ENCODE results near the gene LY86. TPM values are rescaled to one million over a fixed set of nuclear protein-coding genes. Genes with fewer than 3 reads are reported as not detected.
A peak's percentile ranks its signal among the peaks of the same experiment; 100 is the strongest.

LY86 gene
- total and polyA plus RNA-seq, 3 donors from 2014 or later: 0.87 to 3.5 (median 1.6) TPM

- H3K4me3 ChIP-seq: no peak overlapping the region
- no peaks in the 10 kb centered on the region for H3K9me3 ChIP-seq
- no peak for TF ChIP-seq POLR2A (IDR thresholded peaks at IDR 0.05)
- TF ChIP-seq, protein P1, sequence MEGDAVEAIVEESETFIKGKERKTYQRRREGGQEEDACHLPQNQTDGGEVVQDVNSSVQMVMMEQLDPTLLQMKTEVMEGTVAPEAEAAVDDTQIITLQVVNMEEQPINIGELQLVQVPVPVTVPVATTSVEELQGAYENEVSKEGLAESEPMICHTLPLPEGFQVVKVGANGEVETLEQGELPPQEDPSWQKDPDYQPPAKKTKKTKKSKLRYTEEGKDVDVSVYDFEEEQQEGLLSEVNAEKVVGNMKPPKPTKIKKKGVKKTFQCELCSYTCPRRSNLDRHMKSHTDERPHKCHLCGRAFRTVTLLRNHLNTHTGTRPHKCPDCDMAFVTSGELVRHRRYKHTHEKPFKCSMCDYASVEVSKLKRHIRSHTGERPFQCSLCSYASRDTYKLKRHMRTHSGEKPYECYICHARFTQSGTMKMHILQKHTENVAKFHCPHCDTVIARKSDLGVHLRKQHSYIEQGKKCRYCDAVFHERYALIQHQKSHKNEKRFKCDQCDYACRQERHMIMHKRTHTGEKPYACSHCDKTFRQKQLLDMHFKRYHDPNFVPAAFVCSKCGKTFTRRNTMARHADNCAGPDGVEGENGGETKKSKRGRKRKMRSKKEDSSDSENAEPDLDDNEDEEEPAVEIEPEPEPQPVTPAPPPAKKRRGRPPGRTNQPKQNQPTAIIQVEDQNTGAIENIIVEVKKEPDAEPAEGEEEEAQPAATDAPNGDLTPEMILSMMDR (IDR thresholded peaks at IDR 0.05): peak; percentile 22 to 65 (median 45)
- H3K36me3 ChIP-seq (ENCODE audit: low read depth, missing control alignments): no peaks in the 10 kb centered on the region
- intact Hi-C loops (cut with DNase I; ENCODE audit: low total_unique reads): no loop called here
- no peaks in the 10 kb centered on the region for H3K4me1 ChIP-seq
- 42 to 55% methylated on average over 10 of the region's 10 CpGs for WGBS, 2 donors
- no peak overlapping the region for H3K27ac ChIP-seq
- peak; percentile 69 for DNase-seq
- no peaks in the 10 kb centered on the region for H3K27me3 ChIP-seq
Observed at GRCh38 chr6:6556738-6557503, 31.6 kb upstream of the LY86 start.

DNA sequence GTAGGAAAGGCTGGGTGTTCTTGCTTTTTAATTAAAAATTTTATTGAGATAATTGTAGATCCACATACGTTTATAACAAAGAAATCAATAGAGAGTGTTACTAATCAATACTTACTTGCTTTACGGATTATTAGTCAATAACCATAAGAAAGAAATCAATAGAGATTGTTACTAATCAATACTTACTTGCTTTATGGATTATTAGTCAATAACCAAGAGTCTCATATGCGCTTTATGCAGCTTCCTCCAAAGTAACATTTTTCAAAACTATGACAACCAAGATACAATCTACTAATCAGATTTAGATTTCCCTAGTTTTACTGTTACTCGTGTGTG lies 31.0 kb upstream of the LY86 start:
- WGBS, 2 donors: 68 to 71% methylated on average over 4 of the region's 4 CpGs
- no peaks in the 10 kb centered on the region for H3K9me3 ChIP-seq
- intact Hi-C loops (cut with DNase I; ENCODE audit: low total_unique reads): no loop called here
- no peak overlapping the region for H3K27ac ChIP-seq
- TF ChIP-seq, protein P1 (IDR thresholded peaks at IDR 0.05): no peak
- no peak for TF ChIP-seq POLR2A (IDR thresholded peaks at IDR 0.05)
- no peaks in the 10 kb centered on the region for H3K4me1 ChIP-seq
- H3K27me3 ChIP-seq: no peaks in the 10 kb centered on the region
- no peak overlapping the region for H3K4me3 ChIP-seq
- no peaks in the 10 kb centered on the region for H3K36me3 ChIP-seq (ENCODE audit: low read depth, missing control alignments)
- no peak for DNase-seq

GRCh38 chr6:6557886-6558285 lies 30.6 kb upstream of the LY86 start:
- no peaks in the 10 kb centered on the region for H3K9me3 ChIP-seq
- no peak overlapping the region for H3K27ac ChIP-seq
- TF ChIP-seq, protein P1 (IDR thresholded peaks at IDR 0.05): no peak
- TF ChIP-seq POLR2A (IDR thresholded peaks at IDR 0.05): no peak
- H3K4me1 ChIP-seq: no peaks in the 10 kb centered on the region
- H3K36me3 ChIP-seq (ENCODE audit: low read depth, missing control alignments): no peaks in the 10 kb centered on the region
- H3K27me3 ChIP-seq: no peaks in the 10 kb centered on the region
- DNase-seq: no peak
- no peak overlapping the region for H3K4me3 ChIP-seq
- 70 to 73% methylated on average over 7 of the region's 7 CpGs for WGBS, 2 donors
- intact Hi-C loops (cut with DNase I; ENCODE audit: low total_unique reads): no loop called here

DNA sequence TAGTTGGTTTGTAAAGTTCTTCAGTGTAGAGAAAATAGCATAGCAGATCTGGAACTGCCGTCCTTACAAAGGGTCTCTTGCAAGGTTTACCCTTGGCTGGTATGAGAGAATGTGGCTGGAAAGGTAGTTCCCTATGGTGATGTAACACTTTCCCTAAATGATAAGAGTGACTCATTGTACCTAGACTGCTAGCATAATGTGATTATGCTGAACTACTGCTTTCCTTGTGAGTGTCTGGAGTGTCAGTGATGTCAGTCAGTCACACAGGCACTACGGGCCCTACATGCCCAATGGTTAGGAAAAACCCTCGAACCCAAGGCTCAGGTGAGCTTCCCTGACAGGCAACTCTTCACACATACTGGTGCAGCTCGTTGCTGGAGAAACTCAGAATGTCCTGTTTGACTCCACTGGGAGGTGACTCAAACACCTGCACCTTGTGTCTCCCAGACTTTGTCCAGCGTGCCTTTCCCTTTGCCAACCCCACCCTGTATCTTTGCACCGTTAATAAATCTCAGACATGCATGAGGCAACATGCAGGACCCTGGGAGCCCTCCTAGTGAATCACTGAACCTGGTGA lies 28.4 kb upstream of the LY86 start:
- Histone ChIP-seq H3K36me3 (ENCODE audit: low read depth, missing control alignments) (no peaks in the 10 kb centered on the region), H3K27me3 (no peaks in the 10 kb centered on the region), H3K4me3 (no peak overlapping the region), H3K27ac (no peak overlapping the region), H3K9me3 (no peaks in the 10 kb centered on the region), H3K4me1 (no peaks in the 10 kb centered on the region)
- TF ChIP-seq POLR2A (IDR thresholded peaks at IDR 0.05): no peak
- TF ChIP-seq, protein P1 (IDR thresholded peaks at IDR 0.05): no peak
- 83 to 87% methylated on average over 6 of the region's 6 CpGs for WGBS, 2 donors
- no peak for DNase-seq
- intact Hi-C loops (cut with DNase I; ENCODE audit: low total_unique reads): no loop called here

DNA sequence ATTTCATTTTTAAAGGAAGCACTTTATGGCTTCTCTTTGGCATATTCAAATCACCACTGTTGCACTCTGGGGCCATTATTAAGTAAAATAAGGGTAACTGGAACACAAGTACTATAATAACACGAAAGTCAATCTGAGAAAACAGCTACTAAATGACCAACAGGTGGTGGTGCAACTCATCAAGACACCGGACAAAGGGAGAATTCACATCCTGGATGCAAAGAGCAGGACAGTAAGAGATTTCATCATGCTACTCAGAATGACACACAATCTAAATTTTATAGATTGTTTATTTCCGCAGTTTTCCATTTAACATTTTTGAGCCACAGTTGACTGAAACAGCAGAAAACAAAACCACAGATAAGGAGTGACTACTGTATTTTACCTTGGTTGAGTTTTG lies 27.6 kb upstream of the LY86 start:
- no peak for DNase-seq
- Histone ChIP-seq H3K27ac (no peak overlapping the region), H3K36me3 (ENCODE audit: low read depth, missing control alignments) (no peaks in the 10 kb centered on the region), H3K4me3 (no peak overlapping the region), H3K27me3 (no peaks in the 10 kb centered on the region), H3K4me1 (no peaks in the 10 kb centered on the region), H3K9me3 (no peaks in the 10 kb centered on the region)
- TF ChIP-seq, protein P1 (IDR thresholded peaks at IDR 0.05): no peak
- intact Hi-C loops (cut with DNase I; ENCODE audit: low total_unique reads): no loop called here
- 69 to 81% methylated on average over 3 of the region's 3 CpGs for WGBS, 2 donors

Data from testis (tissue), 3 donors.